GM19238 (cell line): ENCODE results near the gene VPREB1.
A peak's percentile ranks its signal among the peaks of the same experiment; 100 is the strongest.
"Not testable (repeated sequence)": the region's sequence is repeated elsewhere in the genome, so short reads cannot be mapped to it uniquely, and the experiment has no call there.

Source experiments
- DNase-seq: peaks from one replicate; pipeline ENCODE4 v3.0.0; 2011; ENCODE audit warnings: low spot score; ENCODE audit not compliant: insufficient read length

Gene VPREB1

DNA sequence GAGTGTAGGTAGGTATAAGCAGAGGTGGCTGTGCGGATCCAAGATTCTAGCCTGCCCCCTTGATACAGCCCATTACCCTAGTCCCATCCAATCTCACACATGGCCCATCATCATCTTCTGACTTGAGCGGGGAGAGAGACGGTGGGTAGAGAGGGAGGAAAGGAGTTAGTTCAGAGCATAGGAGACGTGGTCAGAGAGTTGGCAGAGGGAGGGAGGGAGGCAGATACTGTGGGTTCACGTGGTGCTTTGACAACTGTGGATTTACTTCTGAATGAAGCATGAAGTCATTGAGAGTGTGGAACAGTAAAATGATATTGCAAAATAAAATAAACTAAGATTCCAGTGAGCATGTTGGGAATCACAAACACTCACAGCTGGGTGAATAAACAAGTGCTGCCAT lies 31.4 kb upstream of the VPREB1 start:
- DNase-seq, result no peak

DNA sequence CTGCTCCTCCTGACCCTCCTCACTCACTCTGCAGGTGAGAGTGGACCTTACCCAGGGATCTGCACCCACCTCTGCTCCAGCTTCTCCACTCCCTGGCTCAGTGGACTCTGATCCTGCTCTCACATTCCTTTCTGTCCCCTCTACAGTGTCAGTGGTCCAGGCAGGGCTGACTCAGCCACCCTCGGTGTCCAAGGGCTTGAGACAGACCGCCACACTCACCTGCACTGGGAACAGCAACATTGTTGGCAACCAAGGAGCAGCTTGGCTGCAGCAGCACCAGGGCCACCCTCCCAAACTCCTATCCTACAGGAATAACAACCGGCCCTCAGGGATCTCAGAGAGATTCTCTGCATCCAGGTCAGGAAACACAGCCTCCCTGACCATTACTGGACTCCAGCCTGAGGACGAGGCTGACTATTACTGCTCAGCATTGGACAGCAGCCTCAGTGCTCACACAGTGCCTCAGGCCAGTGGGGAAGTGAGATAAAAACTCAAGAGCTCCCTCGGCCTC lies 29.7 kb upstream of the VPREB1 start:
- no peak for DNase-seq

DNA sequence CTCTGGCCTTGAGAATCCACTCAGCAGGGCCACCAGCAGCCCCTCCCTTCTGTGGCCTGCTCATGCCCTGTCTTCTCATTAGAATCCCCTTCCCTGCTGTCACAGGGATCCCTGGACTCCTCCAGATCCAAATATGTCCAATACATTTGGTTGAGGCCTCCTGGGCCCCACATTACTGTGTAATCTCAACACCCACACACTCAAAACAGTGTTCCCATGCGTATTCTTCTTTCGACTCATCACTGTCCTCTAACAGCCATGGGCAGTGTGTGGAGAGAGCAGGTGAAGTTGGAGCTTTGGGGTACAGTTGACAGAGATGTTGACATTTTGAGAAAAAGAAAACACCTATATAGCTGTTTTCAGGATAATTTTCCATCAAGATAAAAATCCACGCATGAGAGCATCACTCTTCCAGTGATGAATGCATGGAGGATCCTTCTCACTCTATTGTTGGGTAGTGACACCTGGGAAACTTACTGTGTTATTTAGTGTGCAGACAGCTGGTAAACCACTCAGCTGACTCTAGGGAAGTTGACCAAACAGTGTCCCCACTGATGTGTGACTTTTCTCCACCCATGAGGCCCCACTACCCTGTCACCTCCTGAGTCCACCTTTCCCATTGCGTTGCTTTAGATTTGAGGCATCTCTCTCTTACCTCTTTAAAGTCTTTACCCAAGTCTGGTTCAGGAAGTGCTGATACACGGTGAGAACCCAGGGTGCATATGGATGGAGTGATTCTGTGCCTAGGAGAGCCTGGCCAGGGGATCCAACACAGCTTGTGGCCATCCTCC lies 28.7 kb upstream of the VPREB1 start:
- no peak for DNase-seq

DNA sequence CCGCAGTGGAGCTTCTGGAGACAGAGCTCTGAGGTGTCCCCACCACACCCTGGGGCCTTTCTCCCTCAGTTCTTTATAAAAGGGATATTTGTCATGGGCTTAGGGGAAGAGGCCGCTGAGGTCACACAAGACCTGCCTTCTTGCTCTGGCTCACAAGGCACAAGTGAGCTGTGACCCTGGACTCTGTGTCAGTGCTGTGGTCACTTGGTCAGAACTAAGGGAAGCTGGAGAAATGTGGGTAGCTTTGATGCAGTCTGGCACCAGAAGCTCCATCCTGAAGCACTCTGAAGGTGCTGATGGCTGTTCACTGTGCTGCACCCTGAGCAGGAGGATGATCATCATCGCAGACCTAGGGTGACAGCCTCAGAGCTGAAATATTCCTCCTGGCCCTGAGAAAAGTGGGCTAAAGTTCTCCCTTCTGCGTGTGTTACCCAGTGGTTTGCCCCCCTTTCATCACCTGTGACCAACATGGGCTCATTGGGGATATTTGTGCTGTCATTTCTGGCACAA lies 28.1 kb upstream of the VPREB1 start:
- no peak for DNase-seq

DNA sequence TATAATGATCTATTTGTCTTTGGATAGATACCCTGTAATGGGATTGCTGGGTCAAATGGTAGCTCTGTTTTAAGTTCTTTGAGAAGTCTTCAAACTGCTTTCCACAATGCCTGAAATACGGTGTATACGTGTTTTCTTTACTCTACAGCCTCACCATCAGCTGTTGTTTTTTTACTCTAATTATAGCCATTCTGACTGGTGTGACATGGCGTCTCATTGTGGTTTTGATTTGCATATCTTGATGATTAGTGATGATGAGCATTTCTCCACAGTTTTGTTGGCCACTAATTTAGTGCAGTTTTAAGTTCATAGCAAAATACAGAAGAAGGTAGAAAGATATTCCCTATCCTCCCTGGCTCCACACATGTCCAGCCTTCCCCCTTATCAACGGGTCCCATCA lies 26.3 kb upstream of the VPREB1 start:
- no peak for DNase-seq

DNA sequence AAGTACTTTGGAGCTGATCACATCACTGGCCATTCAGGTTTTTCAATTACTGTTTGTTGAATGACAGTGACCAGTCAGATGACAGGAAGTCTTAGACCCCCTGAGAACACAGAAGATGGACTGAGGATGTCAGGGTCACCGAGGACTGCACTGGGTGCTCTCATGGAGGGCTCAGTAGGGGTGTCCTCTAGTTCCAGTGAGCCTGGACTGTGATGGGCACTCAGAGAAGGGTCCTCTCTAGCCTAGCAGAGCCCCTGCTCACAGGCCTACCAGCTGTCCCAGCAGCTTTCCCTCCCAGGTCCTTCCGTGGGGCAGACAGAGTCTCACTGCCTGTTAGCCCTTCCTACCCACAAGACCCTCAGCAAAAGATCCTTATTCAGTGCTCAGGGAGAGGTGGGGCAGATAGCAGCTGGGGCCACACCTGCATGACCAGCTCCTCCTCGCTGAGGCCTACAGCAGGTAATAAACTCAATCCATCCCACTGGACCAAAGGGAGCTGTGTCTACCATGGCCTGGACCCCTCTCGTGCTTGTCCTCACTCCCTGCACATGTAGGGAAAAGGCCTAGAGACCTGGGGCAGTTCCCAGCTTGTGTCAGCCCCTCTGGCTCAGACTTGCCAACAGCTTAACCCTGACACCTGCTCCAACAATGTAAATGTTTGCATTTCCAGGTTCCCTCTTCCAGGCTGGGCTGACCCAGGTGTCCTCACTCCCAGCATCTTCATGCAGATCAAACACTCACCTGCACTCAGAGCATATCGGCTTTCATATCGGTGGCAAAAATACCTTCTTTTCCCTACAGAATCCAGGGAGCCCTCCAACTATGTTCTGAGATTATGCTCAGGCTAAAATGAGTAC lies 25.2 kb upstream of the VPREB1 start:
- no peak for DNase-seq

DNA sequence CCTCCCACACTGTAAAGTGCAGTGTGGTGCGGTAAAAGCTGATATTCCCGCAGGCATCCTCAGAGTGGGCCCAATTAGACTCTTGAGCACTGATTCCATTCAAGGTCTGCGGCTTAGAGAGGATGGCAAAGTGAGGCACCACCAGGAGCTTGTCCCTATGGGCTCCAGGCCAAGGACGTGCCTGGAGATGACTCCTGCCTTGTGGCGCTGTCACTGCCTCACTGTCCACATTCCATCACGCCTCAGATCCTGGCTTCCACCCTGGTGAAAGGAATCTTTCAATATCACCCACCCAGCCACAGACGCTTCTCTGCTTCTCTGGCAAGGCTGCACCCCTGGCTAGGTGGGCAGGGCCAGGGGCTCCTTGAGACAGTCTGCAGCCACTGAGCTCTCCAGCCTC lies 23.5 kb upstream of the VPREB1 start:
- not testable (repeated sequence) for DNase-seq

DNA sequence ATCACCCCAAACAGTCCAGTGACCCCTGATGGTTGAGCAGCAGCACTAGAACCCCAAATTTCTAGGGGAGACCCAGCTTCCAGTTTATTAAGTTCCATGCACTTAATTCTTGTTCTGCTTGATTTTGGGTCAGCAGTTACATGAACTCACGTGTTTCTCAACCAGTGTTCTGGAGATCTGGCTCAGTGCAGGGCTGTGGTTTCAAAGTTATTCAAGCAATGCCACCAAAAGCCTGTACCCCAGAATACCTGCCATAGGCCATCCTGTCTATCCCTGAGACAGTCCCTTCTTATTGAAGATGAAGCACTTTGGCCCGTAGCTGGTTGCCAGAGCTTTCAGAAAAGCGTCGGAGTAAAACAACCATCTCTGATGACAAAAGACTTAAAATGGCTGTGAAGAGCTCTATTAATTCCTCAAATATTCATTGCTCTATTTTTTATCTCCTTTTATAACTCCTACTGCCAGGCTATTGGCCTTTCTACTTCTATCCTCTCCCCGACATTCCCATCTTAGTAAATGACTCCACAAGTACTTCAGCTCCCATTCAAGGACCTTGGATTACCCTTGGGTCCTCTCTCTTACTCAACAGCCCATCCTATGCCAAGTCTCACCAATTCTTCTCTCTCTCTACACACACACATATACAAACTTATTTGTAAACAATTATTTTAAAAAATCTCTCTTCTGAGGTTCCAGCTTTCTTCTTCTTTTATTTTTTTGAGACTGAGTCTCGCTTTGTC lies 18.0 kb upstream of the VPREB1 start:
- DNase-seq, result no peak

DNA sequence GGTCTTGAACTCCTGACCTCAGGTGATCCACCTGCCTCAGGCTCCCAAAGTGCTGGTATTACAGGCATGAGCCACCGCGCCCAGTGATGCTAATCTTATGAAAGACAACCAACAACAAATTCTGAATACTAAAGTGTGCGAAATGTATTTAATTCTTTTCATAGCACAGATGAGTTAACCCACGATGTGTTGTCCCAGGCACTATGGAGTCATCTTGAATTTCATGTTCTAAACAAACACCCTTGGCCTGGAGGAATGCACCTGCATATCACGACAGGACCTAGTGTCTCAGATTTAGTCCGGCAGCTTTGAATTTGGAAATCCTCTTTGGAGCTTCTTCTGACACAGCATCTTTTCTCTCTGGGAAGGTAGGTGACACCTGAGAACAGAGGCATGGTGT lies 16.2 kb upstream of the VPREB1 start:
- DNase-seq, result no peak

DNA sequence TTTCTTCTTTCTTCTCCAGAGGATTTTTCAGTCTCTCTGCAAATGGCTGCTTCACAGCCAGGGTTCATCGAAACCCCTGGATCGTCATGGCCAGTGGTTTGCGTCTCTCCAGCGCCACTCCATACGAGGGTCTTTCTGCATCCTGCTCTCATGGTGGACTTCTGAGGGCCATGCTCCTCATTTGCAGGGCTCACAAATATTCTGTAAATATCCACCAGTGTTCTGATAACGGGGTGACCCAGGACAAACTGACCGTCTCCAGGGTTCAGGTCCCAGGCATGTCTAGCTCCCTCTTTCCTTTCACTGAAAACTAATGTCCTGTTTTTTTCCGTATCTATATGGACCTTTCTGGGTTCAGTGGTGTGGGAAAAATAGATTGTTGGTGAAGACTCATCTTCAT lies 15.7 kb upstream of the VPREB1 start:
- DNase-seq, result no peak

DNA sequence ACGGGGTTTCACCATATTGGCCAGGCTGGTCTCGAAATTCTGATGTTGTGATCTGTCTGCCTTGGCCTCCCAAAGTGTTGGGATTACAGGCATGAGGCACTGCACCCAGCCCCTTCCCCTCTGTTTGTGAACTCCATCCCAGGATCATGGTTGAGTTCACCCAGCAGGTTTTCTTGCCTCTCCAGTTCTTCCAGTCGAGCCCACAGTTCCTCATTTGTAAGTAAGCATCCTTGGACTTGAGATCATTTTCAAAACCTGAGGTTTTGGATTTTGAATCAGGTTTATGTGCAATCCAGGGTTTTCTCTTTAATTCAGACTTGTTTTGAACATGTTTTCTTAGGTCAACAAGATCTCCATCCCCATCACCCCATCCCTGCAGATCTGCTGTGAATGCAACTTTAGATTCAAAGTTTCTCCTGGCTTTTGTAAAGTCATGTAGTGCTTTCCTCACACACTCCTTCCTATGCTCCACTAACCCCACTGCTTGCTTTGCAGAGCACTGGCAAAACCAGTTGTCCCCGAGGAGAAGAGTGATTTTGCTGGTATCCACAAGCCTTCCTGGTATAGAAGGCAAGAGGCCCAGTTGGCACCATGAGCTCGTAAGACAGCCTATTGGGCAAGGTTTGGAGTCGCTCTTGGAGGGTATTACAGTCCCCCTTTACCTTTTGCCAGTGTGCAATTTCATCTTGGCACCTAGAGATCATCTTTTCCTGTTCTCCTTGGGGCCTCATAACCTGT lies 14.7 kb upstream of the VPREB1 start:
- no peak for DNase-seq

DNA sequence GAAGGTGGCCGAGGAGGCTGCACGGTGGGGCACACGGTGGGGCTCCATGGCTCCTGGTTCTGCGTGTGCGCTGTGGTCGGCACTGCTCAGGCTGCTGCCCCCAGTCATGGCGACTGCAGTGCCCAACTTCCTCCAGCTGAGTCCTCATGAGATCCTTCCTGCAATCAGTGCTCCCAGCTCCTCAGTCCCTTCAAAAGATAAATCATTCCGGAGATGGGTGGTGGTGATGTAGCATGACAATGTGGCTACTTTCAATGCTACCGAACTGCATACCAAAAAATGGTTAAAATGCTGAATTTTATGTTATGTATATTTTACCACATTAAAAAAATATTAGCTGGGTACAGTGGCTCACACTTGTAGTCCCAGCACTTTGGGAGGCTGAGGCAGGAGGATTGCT lies 14.1 kb upstream of the VPREB1 start:
- no peak for DNase-seq

DNA sequence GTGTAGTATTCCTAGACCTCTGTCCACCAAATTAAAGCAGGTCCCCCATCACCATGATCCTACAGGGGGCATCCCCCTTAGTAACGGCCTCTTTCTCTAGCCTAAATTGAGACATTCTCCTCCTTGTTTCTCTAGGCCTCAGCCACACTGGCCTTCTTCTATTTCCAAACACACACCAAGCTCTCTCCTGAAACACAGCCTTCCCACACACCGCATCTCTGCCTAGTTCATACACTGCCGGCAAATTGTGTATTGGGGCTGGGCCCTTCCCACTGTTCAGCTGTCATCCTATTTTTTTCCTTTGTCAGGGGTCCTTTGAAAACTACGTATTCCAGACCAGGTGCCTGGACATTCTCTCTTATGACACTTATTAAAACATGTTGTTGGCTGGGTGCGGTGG lies 11.5 kb upstream of the VPREB1 start:
- DNase-seq, result no peak

DNA sequence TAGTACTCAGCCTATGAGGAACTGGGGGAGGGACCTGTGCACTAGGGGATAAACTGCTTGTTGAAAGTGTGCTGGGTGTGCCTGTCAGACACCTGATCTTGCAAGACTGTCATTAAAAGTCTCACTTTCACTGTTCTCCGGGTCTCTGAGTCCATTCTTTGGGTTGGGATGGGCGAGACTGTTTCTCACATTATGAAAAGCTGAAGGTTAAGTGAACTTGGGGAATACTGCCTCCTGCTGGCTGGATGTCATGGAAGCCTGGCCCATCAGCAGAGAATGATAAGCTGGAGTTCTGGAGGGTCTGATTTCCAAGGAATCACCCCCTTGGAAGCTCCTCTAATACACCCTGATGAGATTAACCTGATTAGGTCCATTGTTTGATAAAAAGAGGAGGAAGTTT lies 9.0 kb upstream of the VPREB1 start:
- DNase-seq, result peak; percentile 47

DNA sequence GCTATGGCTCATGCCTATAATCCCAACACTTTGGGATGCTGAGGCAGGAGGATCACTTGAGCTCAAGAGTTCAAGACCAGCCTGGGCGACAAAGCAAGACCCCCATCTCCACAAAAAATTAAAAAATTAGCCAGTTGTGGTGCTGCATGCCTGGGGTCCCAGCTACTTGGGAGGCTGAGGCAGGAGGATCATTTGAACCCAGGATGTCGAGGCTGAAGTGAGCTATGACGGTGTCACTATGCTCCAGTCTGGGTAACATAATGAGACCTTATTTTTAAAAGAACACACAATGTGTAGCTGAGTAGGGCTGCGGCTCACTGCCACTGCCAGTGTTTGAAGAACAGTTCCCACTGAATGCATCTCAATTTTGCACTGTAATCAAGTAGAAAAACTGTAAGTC lies 7.1 kb upstream of the VPREB1 start:
- no peak for DNase-seq

DNA sequence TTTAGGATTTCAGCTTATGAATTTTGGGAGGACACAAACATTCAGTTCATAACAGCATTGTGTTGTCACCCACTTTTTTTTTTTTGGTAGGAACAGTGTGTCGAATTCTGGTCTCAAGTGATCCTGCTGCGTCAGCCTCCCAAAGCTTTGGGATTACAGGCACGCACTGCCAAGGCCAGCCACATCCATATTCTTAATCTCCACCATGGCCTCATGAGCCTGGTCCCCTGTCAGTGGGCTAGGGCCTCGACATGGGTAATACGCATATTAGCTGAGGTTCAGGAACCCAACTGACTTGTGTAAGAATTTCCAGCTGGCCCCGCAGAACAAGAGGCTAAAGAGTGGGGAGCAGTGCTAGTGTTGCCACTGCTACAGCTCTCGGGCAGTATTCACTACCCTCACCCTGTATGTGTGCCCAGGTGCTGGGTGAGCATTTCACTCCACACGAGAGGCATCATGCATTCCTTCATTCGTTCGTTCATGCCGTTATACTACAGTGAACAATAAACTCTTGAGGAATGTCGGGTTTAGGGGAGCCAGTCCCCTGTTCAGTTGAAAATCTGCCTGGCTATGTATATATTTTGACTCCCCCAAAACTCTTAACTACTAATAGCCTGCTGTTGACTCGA lies 5.2 kb upstream of the VPREB1 start:
- no peak for DNase-seq

DNA sequence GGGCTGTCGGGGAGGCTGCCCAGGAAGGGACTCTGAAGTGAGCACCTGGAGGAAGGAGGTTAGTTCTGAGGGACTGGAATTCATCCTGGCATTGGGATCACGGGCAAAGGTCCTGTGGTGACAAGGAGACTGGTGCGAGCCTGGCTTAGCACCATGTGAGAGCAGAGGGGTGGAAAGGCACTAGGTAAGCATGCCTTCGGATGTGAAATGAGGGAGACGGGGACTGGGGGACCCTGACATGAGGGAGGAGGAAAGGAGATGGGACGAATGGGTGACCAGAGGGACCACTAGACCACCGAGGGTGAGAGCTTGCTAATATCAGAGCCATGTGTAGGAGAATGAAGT lies 3.1 kb upstream of the VPREB1 start:
- no peak for DNase-seq

DNA sequence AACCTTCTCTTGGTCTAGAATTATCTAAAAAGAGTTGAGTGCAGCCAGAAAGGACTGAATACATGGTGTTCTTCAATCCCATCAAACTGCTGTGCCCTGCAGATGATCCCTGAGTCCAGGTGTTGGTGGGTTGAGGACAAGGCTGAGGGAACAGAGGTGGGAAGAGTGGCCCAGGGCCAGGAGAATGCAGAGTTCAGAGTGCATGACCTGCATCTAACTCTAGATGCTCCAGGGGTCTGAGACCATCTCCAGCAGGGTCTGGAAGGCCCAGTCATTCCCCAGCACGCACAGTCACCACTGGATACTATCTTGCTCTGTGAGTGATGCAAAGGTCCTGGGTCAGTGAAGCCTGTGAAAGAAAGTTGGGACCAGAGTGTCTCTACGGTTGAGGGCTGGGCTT lies 2.1 kb upstream of the VPREB1 start:
- DNase-seq, result no peak

DNA sequence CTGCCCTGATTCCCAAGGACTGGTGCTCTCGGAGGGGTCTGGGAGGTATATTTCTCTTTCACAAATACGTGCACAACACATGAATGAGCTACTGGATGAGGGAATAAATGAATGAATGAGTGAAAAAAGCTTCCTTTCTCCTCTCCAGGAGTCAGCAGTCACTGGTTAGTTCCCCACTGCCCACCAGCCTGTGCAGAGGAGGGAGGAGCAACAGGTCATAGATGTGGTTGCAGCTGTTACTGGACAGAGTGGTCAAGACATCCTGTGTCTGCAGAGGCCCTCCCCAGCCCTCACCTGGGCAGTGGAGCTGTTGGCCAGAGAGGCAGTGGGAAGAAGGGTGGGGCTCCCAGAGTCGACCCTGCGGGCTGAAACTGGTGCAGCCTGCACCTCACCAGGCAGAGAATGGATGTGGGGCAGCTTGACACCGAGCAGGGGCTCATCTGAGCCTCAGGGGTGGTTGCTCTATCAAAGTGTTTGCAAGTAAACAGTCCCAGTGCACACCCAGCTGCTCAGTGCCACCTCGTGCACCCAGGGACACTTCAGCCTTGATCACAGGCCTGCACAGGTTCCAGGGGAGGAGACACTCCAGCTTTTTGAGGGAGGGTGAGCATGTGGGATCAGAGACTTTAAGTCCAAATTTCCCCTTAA lies 1.4 kb upstream of the VPREB1 start:
- DNase-seq, result no peak

DNA sequence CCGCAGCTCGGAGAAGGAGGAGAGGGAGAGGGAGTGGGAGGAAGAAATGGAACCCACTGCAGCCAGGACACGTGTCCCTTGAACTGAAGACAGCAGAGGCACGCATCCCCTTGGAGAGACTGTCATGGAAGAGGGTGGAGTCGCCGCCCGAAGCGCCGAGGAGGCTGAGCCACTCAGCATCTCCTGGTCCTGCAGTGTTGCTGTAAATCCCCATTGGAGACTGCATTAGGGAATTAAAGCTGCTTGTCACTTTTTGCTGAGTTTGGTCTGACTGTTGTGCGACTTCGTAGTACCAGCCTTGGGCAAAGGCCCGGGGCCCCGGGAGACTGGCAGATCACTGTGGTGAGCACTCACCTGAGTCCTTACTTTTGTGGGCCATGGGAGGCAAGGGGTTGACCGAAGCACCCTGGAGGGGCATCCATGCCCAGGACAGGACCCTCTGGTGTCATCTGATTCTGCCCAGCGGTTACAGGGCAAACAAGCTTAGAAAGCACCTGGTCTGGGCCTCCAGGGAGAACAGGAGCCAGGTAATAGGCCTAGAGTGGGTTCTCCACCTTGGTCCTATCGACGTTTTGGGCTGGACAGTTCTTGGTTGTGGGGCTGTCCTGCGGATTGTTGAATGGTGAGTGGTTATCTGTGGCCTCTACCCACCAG lies 797 bp downstream of the VPREB1 start:
- no peak for DNase-seq
